Right kidney (tissue), 1 donor: Measurements from ENCODE around the gene PHAF1.

Experiments
- DNase-seq: peaks from one replicate; pipeline ENCODE4 v3.0.0-alpha.2; 2016

The PHAF1 gene

GRCh38 chr16:67180166-67180565 lies 70.4 kb downstream of the PHAF1 start:
- no peak for DNase-seq

GRCh38 chr16:67181346-67181745 lies 71.6 kb downstream of the PHAF1 start:
- DNase-seq = no peak

DNA sequence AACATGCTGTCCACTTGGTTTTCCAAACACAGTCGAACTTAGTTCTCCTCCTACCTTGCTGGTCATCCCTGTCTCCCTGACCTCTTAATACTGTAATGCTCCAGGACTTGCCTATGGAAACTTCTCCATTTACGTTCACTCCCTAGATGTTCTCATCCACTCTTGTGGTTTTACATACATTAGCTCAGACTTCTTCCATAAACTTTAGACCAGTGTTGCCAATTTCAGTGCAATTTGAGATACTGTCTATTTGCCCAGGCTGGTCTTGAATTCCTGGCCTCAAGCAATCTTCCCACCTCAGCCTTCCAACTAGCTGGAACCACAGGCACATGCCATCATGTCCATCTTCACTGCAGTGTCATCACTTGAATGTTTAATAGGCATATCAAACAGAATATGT lies 72.5 kb downstream of the PHAF1 start:
- DNase-seq = no peak

GRCh38 chr16:67183284-67183626 lies 73.5 kb downstream of the PHAF1 start:
- no peak for DNase-seq

DNA sequence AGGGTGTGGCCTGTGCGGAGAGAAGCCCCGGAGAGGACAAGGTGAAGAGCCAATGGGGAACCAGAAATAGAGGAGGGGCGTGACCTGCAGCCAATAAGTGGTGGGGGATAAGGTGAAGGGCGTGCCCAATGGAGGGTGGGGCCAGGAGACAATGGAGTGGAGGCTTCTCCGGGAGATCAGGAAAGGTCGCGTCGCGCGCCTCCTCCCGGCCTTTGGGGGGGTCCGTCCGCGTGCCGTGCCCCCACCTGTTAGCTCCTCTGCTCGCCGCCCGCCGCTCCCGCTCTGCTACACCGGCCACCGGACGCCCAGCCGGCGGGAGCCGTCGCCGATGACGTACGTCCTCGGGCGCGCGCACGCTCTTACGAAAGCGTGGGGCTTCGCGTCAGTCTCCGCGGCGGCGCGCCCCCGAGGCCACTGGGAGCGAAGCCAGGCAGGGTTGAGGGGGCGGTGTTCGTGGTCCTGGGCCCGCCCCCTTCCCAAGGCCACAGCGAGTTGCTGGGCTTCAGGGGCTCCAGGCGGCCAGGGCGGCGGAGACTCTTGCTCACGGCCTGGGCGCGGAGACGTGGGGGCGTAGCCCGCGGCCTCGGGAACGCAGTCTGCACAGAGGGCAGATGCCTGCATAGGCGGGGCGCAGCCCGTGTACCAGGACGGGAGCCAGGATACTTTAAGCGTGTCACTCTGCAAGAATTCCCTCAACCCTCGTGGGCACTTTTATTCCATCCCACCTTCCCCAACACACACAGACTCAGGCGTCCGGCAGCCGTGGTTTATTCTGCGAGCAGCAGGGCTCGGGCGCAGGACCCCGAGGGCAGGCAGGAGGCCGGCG lies 74.1 kb downstream of the PHAF1 start, which contains the start of gene MATCAP1:
Gene MATCAP1 (minus strand): TSS at position 337 of the 826 bp plus-strand sequence. CDS start 3,353 bp downstream, outside the sequence.
- DNase-seq = peak; percentile 100

- DNase-seq = peak; percentile 35
These were observed 74.8 kb downstream of the PHAF1 start for GRCh38 chr16:67184453-67184994.

DNA sequence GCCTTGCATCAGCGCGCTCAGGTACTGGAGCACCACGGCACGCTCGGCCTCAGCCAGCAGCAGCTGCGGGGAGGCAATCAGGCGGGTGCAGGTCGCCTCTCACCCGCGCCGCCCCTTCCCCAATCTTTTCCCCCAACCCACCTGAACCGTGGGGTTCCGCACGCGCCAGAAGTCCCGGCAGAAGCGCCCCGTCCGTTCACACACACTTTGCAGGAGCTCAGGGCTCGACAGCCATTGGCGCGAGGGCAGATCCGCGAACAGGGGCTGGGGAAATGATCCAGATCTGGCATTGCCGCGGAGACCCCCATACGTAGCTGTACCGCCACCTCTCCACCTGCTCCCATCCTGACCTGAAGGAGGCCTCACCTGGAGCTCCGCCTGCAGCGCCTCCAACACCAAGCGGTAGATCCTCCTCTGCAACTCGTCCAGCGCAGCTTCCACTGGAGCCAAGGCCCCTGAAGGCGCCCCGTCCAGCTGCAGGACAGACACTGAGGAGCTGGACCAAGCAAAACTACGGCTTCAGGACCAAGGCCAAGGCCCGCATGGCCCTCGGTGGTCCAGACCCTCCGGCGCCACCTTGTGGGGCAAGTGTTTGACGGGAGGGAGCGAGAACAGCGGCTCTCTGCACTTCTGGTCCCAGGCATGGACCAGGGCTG lies 75.4 kb downstream of the PHAF1 start:
- DNase-seq = peak; percentile 70

DNA sequence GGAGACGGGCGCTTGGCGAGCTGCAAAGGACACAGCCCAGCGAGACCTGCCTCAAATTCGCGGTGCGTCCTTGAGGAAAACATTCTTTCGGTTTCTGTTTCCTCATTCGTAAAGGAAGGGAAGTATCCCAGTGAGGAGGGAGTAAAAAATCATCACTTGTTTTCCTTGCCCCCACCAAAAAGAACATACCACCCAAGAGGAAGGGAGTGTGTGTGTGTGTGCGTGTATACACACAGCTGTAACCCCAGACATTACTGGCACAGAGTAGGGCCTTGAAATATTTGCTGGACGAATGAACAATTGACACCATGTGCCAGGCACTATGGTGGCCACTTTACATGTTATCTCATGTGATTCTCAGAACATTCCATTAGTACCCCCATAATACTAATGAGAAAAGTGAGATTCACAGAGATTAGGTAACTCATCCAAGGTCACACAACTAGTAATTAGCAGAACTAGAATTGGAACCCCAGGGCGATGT lies 76.0 kb downstream of the PHAF1 start:
- no peak for DNase-seq

GRCh38 chr16:67186550-67186950 lies 76.8 kb downstream of the PHAF1 start:
- DNase-seq = no peak

DNA sequence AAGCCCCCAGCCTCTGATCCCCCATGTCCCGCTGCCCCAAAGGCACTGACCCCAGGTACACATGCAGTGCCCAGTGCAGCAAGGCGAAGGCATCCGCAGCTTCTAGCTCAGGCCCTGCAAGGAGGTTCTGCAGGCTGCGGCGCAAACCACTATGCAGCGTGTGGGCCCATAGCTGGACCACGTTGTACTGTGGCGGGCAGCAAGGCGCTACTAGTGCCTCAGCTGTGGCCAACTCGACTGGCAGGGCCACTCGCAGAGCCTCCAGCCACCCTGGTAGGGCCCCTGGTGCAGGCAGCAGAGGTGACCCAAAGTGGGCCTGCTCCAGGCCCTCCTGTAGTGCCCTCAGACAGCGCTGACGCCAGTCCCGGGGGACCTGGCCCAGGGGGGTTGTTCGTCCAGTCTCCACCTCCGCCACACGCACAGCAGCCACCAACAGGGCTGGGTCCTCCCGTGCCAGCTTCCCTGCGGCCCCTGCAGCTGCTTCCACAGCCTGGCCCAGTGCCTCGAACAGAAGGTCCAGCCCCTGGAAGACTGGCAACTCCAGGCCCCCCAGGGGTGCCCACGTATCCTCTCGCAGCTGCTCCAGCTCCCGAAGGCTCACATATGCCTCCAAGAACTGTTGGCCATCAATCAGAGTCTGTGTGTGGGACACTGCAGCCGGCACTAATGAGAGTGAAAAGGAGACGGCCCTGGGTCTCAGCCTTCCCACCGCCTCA lies 77.6 kb downstream of the PHAF1 start:
- DNase-seq = no peak

- DNase-seq = no peak
These were observed 78.6 kb downstream of the PHAF1 start for GRCh38 chr16:67188323-67188722.

GRCh38 chr16:67188798-67189197 lies 79.1 kb downstream of the PHAF1 start:
- DNase-seq = no peak

DNA sequence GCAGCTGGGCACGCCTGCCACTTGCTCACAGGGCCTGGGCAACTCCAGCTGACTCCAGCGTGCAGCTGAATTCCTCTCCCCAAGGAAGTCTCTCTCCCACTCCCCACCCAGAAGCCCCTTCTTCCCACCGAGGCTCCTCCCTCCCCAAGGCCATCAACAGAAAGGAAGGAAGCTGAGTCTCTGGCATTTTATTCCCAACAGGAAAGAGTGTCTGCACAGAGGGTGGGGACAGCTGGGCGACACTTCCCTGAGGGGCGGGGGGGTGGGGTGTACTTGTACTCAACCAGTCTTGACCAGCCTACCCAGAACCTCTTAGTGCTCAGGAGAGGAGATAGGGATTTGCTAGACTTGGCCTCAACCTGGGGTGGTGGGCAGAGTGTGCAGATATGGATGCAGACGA lies 80.3 kb downstream of the PHAF1 start, which contains the start of gene EXOC3L1:
Gene EXOC3L1 (minus strand): TSS at position 96 of the 400 bp plus-strand sequence. CDS start 460 bp downstream, outside the sequence.
- no peak for DNase-seq

- DNase-seq = no peak
These were observed 81.0 kb downstream of the PHAF1 start for GRCh38 chr16:67190448-67191399.

GRCh38 chr16:67191411-67191994 lies 81.8 kb downstream of the PHAF1 start:
- no peak for DNase-seq

- peak; percentile 78 for DNase-seq
These were observed 82.4 kb downstream of the PHAF1 start, which contains the start of gene E2F4 for GRCh38 chr16:67191995-67192681. E2F4 (plus strand) TSS chr16:67192155; CDS start chr16:67192228, 73 bp downstream.

DNA sequence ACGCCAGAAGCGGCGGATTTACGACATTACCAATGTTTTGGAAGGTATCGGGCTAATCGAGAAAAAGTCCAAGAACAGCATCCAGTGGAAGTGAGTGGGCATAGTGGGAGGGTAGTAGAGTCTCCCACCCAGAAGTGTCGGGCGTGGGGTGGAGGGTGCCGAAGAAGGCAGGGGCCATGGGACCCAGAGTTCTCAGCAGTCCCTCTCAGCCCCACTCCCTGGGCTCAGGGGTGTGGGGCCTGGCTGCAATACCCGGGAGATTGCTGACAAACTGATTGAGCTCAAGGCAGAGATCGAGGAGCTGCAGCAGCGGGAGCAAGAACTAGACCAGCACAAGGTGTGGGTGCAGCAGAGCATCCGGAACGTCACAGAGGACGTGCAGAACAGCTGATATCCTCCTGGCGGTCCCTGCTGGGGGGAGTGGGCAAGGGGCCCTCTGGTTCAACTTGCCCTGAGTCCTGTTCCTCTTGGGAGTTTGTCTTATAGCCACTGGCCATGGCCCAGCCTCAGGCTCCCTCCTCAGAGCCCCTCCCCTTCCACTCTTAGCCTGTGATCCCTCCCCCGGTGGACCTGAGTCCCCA lies 83.1 kb downstream of the PHAF1 start:
- no peak for DNase-seq

DNA sequence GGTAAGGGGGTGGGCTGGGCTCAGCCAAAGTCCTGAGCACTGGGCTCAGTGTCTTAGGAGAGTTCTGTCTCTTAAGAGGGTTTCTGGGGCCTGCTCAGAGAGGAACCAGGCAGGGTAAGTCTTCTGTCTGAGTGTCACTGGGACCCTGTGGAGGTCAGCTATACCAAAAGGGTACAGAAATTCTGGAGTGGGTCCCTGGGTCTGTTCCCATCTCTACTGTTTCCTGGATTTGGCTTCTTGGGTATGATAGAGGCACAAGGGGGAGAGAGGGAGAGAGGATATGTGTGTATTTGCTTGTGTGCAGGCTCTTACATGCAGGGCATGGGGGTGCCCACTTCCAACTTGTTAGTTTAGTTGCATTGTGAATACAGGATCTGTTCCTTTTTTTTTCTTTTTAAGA lies 83.8 kb downstream of the PHAF1 start:
- DNase-seq = no peak

GRCh38 chr16:67194260-67194659 lies 84.5 kb downstream of the PHAF1 start:
- no peak for DNase-seq

- no peak for DNase-seq
These were observed 85.9 kb downstream of the PHAF1 start for GRCh38 chr16:67195676-67196075.
